GM19452 (cell line): Measurements from ENCODE around the gene SMC6.

Experiments
- ATAC-seq: cut with Tn5 transposase; IDR thresholded peaks from one replicate; pipeline ENCODE4 v1.9.1; 2021; ENCODE audit not compliant: unreplicated experiment

SMC6 gene

DNA sequence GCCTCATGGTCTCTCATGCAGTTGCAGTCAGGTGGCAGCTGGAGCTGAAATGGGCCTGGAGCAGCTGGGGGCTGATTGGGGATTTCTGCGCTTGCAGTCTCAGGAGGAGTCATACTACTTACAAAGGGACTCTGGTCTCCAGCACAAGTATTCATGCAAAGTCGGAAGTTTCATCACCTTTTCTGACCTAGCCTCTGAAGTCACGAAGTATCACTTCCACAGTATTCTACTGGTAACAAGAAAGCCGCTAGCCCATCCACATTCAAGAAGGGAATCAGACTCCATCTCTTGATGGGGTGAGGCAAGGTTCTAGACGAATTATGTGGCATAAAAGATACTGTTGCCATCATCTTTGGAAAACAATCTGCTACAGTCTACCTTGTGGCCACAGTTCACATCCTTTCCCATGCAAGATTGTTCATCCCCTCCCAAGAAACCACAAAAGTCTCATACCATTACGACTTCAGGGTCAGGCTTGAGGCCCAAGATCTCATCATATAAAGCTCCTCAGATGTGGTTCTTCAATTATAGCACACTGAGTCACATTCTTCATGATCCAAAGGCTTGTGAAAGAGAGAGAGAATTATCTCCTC, 95.3 kb downstream of the SMC6 start:
- ATAC-seq: no peak

- no peak for ATAC-seq
These were observed 95.9 kb downstream of the SMC6 start for GRCh38 chr2:17657759-17658158.

DNA sequence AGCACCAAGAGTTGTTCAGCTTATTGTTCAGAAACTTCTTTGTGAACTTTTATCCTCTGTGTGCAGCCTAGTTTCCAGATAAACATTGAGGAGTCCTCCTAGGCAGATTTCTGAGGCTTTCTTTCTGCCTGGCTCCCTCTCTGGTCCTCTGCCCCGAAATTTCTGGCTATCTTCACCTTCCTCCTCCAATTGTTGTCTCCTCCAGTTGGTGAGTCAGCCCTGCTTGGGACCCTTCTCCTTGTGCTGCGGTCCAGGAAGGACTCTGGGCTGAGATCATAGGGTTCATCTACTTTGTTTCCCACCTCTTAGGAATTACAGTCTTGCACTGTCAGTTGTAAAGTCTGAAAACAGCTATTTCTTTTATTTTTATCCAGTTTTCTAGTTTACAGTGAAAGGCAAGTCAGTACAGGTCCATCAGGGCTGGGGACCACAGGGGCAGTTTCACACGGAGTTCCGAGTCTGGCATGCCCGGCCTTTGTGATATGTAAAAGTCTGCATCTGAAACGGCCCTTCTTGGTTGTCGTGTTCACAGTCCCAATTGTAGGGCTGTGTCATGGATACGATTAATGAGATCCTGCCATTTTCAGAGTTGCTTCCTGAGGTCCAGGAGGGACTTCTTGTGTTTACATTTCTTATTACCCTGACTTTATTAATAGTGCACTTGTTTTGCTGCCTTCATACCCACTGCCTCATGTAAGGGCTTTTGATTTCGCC, 100.8 kb downstream of the SMC6 start:
- ATAC-seq: no peak

DNA sequence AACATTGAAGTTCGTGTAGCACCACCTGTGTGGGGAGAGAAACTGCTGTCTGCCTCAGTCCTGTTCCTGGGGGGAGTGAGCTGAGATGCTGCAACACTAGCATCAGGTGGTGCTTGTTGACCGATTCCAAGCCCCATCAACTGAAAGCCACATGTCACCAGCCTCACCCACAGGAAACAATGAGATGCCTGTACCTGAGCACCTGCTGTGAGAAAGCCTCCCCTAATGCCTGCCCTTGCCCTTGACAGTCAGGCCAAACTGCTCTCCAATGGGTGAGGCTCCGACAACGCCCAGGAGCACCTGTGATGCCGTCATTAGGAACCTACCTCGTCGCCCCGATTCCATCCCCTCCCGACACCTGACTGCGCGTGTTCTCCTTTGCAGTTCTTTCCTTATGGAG, 104.6 kb downstream of the SMC6 start:
- ATAC-seq: no peak

DNA sequence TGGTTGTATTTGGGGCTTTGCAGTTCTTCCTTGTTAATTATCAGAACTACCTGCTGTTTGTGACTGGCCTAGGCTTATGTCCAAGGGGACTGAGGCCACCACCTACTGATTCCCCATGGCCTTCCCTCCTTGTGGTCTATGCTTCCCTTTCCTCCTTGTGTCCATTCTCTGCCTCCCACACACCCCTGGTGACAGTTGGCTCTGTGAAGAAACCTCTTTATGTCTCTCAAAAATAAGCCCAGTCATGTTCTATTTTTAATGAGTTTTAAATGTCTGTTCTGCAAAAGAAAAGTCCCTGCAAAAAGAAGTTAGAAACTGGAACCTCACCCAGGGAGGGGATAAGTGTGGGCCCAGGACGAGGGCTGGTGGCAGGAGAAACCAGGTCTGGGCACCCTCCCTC, 105.0 kb downstream of the SMC6 start:
- no peak for ATAC-seq

GRCh38 chr2:17646838-17647701, 106.5 kb downstream of the SMC6 start:
- no peak for ATAC-seq

DNA sequence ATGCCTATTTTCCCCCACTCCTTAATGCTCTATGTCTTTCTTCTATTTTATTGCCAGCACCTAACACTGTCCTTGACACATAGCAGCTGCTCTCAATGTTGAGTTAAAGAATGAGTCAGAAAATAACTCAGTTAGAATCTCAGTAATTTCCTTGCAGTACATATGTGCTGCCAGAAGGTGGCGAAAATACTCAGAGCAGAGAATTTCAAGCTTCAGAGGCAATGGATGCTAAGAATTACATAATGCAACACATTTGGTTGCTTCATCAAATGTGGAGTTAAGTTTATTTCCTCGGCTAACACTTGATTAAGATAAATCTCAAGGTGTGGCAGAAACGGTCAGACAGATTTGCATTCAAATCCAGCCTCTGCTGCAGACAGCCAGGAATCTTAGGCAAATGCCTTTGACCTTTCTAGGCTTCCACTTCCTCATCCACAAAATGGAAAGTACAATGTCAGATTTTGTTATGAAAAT, 107.5 kb downstream of the SMC6 start:
- ATAC-seq: peak; percentile 85

GRCh38 chr2:17644997-17645720, 108.5 kb downstream of the SMC6 start:
- no peak for ATAC-seq

- no peak for ATAC-seq
These were observed 110.5 kb downstream of the SMC6 start for GRCh38 chr2:17643031-17643615.

DNA sequence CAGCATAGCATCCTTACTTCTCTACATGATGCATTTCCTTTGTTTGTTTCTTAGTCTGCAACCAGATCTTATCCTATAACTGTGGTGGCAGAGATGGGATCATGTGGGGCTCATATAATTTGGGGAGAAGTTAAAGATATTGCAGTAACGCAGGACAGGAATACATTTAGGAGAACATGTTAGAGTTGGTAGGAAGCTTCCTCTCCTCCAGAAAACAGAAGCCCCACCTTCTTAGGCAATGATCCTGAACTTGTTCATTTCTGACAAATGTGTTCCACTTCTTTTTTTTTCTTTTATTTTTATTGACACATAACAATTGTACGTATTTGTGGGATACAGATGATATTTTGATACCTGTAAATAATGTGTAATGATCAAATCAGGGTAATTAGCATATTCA, 113.2 kb downstream of the SMC6 start:
- ATAC-seq: no peak

DNA sequence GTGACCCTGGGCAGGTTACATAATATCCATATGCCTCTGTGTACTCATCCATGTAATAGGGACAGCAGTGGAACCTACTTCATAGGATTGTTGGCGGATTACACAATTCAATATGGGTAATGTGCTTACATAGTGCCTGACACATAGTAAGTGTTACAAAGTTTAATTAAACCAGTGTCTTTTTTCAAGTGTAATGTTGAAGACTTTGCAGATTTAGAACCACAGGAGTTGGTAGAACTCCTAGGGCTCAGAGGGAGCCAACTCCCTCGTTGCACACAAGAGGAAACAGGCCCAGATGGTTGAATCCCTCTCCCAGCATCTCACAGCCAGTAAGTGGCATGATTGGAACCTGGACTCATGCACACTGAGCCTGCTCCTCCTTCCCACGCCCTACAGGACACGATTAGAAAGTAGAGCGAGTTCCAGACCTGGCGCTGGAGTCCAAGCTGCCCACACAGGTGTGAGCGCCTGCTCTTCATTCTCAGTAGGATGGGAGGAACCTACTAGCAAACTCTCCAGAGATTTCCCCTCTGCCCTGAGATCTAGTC, 115.3 kb downstream of the SMC6 start:
- no peak for ATAC-seq

DNA sequence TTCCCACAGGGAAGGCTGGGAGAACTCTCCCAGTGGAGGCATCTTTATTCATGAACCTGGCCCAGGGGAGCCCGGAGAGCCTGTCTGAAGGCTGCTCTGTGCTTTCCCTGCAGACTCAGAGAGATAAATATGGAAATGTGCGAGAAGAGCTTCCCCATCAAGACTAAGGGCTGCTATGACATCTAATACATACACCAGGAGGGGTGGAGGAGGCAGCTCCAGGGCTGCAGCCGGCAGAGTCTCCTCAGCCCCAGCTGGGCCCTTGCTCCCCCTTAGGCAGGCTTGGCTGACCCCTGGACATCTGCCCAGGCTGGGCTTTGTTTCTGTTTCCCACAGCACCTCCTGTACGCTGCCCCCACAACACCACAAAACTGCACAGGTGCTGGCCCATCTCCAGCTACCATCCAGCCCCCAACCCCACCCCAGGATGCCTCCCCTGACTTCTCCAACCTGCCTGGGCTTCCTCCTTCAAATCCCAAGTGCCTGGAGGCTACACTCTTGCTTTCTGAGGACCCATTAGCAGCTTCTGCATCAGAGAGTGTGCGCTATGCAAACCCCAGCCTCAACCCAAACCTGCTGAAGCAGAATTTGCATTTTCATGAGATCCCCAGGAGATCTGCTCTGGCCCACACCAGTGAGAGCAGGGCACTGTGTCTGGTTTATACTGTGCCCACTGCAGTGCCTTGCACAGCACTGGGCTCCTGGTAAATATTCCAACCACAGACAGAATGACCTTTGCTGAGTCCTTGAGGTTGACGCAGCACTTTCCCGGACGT, 116.3 kb downstream of the SMC6 start:
- no peak for ATAC-seq

DNA sequence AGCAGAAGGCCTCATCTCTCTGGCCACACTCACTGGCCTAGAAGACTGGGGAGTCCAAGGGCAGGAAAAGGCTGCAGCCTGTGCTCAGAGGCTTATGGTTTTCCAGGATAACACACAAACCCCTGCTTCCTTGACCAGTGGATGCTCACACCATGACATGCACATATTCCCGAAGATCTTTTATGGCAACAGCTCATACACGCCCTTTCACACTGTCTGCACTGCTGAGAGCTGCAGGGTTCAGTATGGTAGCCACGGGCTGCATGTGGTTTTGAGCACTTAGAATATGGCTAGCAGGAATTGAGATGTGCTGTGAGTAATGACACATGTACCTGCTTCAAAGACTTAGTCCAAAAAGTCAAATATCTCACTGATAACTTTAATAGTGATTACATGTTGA, 117.4 kb downstream of the SMC6 start:
- no peak for ATAC-seq

- no peak for ATAC-seq
These were observed 118.6 kb downstream of the SMC6 start for GRCh38 chr2:17634997-17635396.

- no peak for ATAC-seq
These were observed 123.5 kb downstream of the SMC6 start for GRCh38 chr2:17630089-17630488.

DNA sequence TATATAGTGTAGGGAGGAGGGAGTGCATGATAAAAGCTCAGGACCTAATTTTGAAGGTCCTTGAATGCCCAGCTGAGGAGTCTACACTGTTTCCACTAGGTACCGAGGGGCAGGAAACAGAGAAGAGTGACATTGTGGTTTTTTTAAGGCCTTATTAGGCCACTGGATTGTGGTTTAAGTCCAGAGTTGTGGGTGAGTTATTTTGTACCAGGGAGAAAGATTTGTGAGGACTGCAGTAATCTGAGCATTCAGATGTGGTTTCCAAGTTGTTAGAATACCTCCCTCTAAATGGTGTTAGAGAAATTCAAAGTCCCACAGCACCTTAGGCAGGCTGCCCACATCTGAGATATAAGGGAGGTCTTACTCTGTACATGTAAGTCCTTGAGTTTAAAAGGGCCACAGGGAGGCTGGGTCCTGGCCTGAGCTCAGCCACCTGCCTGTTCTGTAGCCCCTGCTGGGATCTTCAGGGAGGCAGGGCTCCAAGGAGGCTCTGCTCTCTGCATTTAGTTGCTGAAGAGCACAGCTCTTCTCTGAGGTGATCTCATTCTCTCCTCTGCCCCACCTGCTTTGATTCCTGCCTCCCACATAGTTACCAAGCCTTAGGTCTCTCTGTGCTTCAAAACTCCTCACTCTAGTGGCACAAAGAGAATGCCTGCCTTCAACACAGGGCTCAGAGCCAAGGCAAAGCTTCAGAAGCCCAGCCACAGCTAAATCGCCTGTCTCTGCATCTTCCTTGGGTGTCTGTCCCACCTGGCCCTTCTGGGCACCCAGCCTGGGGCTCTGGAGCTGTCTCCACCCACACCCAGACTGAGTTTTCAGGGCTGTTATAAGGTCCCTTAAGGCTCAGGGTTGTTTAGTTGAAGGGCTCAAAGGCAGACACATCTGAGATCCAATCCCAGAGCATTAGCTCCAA, 125.0 kb downstream of the SMC6 start:
- ATAC-seq: peak; percentile 56

GRCh38 chr2:17627434-17627833, 126.2 kb downstream of the SMC6 start:
- ATAC-seq: no peak

DNA sequence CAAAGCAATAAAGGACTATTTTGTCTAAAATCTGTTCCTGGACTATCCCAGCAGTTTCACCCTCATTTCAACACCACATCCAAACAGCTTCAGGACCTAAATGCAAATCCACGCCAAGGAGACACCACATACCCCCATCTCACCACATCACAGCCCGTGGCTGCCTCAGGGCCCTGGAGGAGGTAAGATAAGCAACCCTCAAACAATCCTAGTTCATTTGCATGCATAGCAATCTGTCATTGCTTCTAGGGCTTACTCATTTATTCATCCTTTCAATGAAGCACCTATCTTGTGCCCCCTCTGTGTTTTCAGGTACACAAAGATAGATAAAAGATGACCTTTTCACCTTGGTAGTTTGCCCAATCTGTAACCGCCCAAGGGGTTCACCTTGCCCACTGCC, 126.6 kb downstream of the SMC6 start:
- no peak for ATAC-seq

DNA sequence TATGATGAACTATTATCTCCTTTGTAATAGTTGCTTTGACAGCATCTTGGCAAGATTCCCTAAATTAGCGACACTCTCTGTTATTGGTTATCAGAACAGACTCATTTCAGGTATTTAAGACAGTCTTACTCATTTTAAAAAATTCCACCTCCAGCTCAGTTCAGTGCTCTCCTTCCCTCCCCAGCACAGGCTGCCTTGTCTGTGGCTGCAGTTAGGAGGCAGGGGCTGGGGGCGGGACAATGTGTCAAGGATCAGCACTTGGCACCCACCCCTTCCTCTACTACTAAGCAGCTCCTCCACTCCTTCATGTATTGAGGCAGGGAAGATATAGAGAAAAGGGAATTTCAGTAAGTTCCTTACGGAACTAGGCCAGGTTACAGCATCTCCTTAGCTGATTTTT, 128.2 kb downstream of the SMC6 start:
- no peak for ATAC-seq
